ENCODE results near the gene ARAP2. TPM values are rescaled to one million over a fixed set of nuclear protein-coding genes. Genes with fewer than 3 reads are reported as not detected.

ARAP2 gene
- total and polyA plus RNA-seq, 2 donors (not counting 3 experiments of a cell fraction or from before 2014, with no cell fraction given): not detected

GRCh38 chr4:36206012-36206411, 38.3 kb downstream of the ARAP2 start:
- CTCF ChIA-PET: no interaction called here
- dilution Hi-C loops (cut with MboI; ENCODE audit: extremely low pct_ligation_motif_present, low sequenced_read_pairs) (no loop called here), intact Hi-C loops (cut with micrococcal nuclease) (no loop called here)
- Histone ChIP-seq H3K4me2 (ENCODE audit: insufficient read depth, low read length) (no peak overlapping the region), H3K4me3 (replicated peaks in 1 of 3; ENCODE audit: insufficient read depth in 1 of 3, low read depth in 1 of 3, low read length in 3 of 3) (no peak overlapping the region), H3K4me1 (ENCODE audit: control insufficient read depth, extremely low read depth, insufficient read depth, low read length) (no peaks in the 10 kb centered on the region), H3K27ac (ENCODE audit: insufficient read depth, low read depth, low read length) (no peak overlapping the region), H4K20me1 (replicated peaks; ENCODE audit: control insufficient read depth, extremely low read depth, insufficient read depth, low read length) (no peaks in the 10 kb centered on the region), H3K79me2 (ENCODE audit: control insufficient read depth, insufficient read depth, low read length) (no peaks in the 10 kb centered on the region), H3K36me3 (ENCODE audit: control insufficient read depth in 2 of 2, extremely low read depth in 1 of 2, insufficient read depth in 2 of 2, low read length in 2 of 2) (no peaks in the 10 kb centered on the region), H3K27me3 (ENCODE audit: control insufficient read depth in 2 of 2, insufficient read depth in 2 of 2, low read length in 2 of 2) (no peaks in the 10 kb centered on the region), H3K9ac (replicated peaks; ENCODE audit: extremely low read depth, insufficient read depth, low read length) (no peak overlapping the region), H3K9me1 (replicated peaks; ENCODE audit: control insufficient read depth, extremely low read depth, insufficient read depth, low read length) (no peaks in the 10 kb centered on the region), H3K9me3 (replicated peaks; ENCODE audit: control insufficient read depth, insufficient read depth, low read length) (no peaks in the 10 kb centered on the region), H2AFZ (ENCODE audit: low read depth, low read length) (no peak overlapping the region)
- TF ChIP-seq JUN (IDR thresholded peaks at IDR 0.05; ENCODE audit: borderline replicate concordance, insufficient read depth, insufficient read length, low read depth) (no peak), POLR2AphosphoS5 (IDR thresholded peaks at IDR 0.05; ENCODE audit: insufficient read depth, low read depth, low read length) (no peak), MYC (IDR thresholded peaks at IDR 0.05; ENCODE audit: low read depth, low read length) (no peak), FOS (IDR thresholded peaks at IDR 0.05; ENCODE audit: borderline replicate concordance, insufficient read depth, low read length) (no peak), EZH2 (IDR thresholded peaks at IDR 0.05; ENCODE audit: borderline replicate concordance, low read depth, low read length, severe bottlenecking) (no peak), MAX (IDR thresholded peaks at IDR 0.05; ENCODE audit: insufficient read depth, insufficient read length) (no peak), POLR2A (IDR thresholded peaks at IDR 0.05; ENCODE audit: low read depth, low read length) (no peak), GATA2 (IDR thresholded peaks at IDR 0.05; ENCODE audit: insufficient read depth, insufficient read length, low read depth, low read length) (no peak)
- TF ChIP-seq, protein P1, sequence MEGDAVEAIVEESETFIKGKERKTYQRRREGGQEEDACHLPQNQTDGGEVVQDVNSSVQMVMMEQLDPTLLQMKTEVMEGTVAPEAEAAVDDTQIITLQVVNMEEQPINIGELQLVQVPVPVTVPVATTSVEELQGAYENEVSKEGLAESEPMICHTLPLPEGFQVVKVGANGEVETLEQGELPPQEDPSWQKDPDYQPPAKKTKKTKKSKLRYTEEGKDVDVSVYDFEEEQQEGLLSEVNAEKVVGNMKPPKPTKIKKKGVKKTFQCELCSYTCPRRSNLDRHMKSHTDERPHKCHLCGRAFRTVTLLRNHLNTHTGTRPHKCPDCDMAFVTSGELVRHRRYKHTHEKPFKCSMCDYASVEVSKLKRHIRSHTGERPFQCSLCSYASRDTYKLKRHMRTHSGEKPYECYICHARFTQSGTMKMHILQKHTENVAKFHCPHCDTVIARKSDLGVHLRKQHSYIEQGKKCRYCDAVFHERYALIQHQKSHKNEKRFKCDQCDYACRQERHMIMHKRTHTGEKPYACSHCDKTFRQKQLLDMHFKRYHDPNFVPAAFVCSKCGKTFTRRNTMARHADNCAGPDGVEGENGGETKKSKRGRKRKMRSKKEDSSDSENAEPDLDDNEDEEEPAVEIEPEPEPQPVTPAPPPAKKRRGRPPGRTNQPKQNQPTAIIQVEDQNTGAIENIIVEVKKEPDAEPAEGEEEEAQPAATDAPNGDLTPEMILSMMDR (IDR thresholded peaks at IDR 0.05; ENCODE audit: extremely low read depth in 1 of 2, insufficient read depth in 1 of 2, low read depth in 1 of 2, low read length in 2 of 2): no peak
- FAIRE-seq (no peak), DNase-seq (ENCODE audit: low read depth, low spot score) (no peak)
- no TSS peak for BruUV-seq (replicated peaks)
- POLR2A ChIA-PET: no interaction called here

Measured in endothelial cell of umbilical vein (primary cell).